G401 (cell line): ENCODE results near the gene IQCF6. TPM values are rescaled to one million over a fixed set of nuclear protein-coding genes. Genes with fewer than 3 reads are reported as not detected.
A peak's percentile ranks its signal among the peaks of the same experiment; 100 is the strongest.
"Not testable (repeated sequence)": the region's sequence is repeated elsewhere in the genome, so short reads cannot be mapped to it uniquely, and the experiment has no call there.

Source experiments
- DNase-seq: peaks from one replicate; pipeline ENCODE4 v3.0.0-alpha.2; 2015; ENCODE audit warnings: low spot score
- in situ Hi-C: cut with HindIII; loops from 2 replicates; pipeline ENCODE4 v1.10.0; 2016; ENCODE audit warnings: low sequenced_read_pairs, mixed read lengths
- total RNA-seq: library from RNA; depleted of rRNA; stranded (reverse); fragments of >200 nt; shearing (Covaris generic); gene quantifications from 2 replicates; pipeline ENCODE4 v1.2.3, GENCODE V29; 2014

Gene IQCF6
- total RNA-seq, 1 experiment from 2014 or later: not detected

GRCh38 chr3:51778554-51778953 lies 483 bp downstream of the IQCF6 start:
- in situ Hi-C loops: loop anchor here (5.0 kb wide), 1 partner anchor 41 kb away; no protein-coding TSS in a partner anchor
- no peak for DNase-seq

DNA sequence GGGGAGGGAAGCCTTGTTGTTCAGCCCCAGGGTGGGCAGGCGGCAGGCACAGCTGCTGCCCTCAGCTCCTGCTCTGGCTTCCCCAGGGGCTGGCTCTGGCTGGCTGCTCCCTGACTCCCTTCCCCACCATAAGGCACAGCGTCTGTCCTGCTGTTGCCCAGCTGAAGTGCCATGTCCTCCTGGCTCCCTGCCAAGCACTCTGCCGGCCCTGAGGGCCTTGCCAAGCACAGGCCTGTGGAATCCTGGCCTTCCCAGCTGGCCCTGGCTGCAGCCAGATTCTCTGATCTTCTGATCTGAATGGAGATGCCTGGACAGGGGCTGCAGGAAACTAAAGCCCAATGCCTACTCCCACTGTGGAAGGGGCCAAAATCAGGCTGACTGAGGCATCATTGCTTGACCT lies 1.1 kb downstream of the IQCF6 start:
- in situ Hi-C loops: loop anchor here (5.0 kb wide), 1 partner anchor 41 kb away; no protein-coding TSS in a partner anchor
- DNase-seq: peak; percentile 4

DNA sequence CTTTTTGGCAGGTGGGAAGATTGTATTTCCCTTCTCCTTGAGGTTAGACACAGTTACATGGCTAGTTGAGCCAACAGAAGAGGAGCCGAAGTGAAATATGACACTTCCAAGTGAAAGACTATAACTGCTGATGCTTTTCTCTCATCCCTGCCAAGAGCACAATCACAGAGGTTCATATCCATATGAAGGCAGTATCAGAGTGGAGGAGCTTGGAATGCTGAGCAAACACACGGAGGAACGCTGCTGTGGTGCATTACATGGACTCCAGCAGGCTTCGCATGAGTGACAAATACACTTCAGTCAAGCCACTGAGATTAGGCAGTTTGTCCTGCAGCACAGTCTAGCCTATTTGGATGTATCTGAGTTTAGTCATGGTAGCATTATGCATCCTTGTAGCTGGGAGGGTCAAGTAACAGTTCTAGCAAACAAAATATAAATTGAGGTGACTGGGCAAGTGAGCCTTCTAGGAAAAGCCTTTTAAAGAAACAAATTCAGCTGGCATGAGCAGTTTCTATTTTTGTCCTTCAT lies 5.4 kb downstream of the IQCF6 start:
- in situ Hi-C loops: no loop called here
- DNase-seq: no peak

DNA sequence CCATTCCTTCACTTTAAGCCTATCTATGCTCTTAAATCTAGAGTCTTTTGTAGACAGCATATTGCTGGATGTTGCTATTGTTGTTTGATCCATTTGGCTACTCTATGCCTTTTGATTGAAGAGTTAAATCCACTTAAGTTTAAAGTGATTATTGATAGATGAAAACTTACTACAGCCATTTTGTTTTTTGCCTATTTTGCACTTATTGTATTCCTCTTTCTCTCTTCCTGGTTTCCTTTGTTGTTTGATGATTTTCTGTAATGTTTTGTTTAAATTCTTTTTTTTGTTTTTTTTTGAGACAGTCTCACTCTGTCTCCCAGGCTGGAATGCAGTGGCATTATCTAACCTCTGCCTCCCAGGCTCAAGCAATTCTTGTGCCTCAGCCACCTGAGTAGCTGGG lies 19.8 kb downstream of the IQCF6 start:
- no peak for DNase-seq
- in situ Hi-C loops: no loop called here

DNA sequence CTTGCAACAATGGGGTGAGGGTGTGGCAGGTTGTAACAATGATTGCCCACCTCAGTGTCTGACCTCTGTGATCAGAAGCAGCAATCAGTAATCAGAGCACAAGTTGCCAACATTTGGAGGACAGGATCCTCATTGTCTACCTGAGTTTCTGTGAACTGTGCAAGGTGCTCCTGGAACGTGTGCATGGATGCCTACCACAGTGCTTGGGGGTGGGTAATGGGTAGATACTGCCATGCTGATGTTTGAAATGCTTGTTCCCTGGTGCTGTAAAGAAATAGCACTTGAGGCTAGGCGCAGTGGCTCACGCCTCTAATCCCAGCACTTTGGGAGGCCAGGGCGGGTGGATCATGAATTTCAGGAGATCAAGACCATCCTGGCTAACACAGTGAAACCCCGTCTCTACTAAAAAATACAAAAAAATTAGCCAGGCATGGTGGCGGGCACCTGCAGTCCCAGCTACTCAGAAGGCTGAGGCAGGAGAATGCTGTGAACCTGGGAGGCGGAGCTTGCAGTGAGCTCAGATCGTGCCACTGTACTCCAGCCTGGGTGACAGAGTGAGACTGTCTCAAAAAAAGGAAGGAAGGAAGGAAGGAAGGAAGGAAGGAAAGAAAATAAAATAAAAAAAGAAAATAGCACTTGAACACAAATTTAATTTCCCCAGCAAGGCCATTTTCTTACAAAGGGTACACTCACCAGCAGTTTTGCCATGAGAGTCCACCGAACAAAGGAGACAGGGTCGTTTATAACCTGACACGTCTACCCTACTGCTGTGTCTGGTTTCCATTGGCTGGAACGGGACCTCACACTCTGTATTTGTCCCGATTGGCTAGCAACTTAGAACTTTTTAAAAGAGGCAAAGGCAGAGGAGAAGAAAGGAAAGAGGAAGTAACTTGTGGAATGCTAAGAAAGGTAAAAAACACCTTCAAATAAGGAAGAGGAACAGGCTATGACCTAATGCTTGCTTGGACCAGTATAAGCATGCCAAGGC lies 25.0 kb downstream of the IQCF6 start:
- in situ Hi-C loops, DNase-seq: not testable (repeated sequence)

- in situ Hi-C loops: no loop called here
Measured at GRCh38 chr3:51751287-51751686, 27.8 kb downstream of the IQCF6 start.

DNA sequence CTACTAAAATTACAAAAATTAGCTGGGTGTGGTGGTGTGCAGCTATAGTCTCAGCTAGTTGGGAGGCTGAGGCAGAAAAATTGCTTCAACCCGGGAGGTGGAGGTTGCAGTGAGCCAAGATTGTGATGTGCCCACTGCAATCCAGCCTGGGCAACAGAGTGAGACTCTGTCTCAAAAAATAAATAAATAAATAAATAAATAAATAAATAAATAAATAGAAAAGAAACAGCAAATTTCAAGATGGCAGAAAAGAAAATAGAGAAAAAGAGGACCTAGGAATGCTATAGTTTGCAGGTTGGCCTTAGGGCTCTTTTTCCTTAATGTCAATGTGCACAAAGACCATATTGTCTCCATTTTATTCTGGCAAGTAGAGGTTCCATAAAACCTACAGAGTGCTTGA lies 28.2 kb downstream of the IQCF6 start:
- no peak for DNase-seq
- in situ Hi-C loops: no loop called here

More at GRCh38 chr3:51751287-51751686, 27.8 kb downstream of the IQCF6 start:
- DNase-seq: no peak

- DNase-seq: no peak
Measured at GRCh38 chr3:51748327-51748726, 30.7 kb downstream of the IQCF6 start.

GRCh38 chr3:51747840-51748239 lies 31.2 kb downstream of the IQCF6 start:
- DNase-seq: no peak
- in situ Hi-C loops: no loop called here

More at GRCh38 chr3:51748327-51748726, 30.7 kb downstream of the IQCF6 start:
- in situ Hi-C loops: no loop called here

GRCh38 chr3:51742978-51743377 lies 36.1 kb downstream of the IQCF6 start:
- in situ Hi-C loops, DNase-seq: not testable (repeated sequence)

DNA sequence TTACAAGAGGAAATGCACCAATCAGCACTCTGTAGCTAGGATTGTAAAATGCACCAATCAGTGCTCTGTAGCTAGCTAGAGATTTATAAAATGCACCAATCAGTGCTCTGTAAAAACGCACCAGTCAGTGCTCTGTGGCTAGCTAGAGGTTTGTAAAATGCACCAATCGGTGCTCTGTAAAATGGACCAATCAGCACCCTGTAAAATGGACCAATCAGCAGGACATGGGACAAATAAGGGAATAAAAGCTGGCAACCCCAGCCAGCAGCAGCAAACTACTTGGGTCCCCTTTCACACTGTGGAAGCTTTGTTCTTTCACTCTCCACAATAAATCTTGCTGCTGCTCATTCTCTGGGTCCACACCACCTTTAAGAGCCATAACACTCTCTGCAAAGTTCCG lies 36.7 kb downstream of the IQCF6 start:
- DNase-seq, in situ Hi-C loops: not testable (repeated sequence)

DNA sequence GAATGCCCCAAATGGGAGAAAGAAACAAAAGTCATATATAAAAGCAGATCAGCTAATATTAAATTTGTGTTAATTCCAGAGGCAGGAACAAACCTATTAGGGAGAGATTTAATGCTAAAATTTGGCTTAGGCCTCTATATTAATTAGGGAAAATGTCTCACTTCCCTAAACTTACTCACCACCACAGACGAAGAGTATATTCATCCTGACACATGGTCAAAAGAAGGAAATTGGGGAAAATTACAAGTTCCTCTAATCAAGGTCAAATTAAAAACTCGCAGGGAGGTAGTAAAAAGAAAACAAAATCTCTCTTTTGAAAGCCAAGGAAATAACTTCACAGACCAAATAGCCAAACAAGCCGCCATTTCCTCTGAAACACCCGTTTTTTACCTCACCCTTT lies 39.9 kb downstream of the IQCF6 start:
- DNase-seq: no peak
- in situ Hi-C loops: loop anchor here (5.0 kb wide), 1 partner anchor 38 kb away; the partner anchor contains the start of gene IQCF6

- in situ Hi-C loops: loop anchor here (5.0 kb wide), 1 partner anchor 41 kb away; the partner anchor contains the start of gene IQCF6
- DNase-seq: no peak
Measured at GRCh38 chr3:51735950-51736349, 43.1 kb downstream of the IQCF6 start.

GRCh38 chr3:51735039-51735438 lies 44.0 kb downstream of the IQCF6 start:
- in situ Hi-C loops: loop anchor here (5.0 kb wide), 1 partner anchor 42 kb away; the partner anchor contains the start of gene IQCF6
- DNase-seq: no peak

- in situ Hi-C loops: no loop called here
- no peak for DNase-seq
Measured at GRCh38 chr3:51734572-51734907, 44.5 kb downstream of the IQCF6 start.

DNA sequence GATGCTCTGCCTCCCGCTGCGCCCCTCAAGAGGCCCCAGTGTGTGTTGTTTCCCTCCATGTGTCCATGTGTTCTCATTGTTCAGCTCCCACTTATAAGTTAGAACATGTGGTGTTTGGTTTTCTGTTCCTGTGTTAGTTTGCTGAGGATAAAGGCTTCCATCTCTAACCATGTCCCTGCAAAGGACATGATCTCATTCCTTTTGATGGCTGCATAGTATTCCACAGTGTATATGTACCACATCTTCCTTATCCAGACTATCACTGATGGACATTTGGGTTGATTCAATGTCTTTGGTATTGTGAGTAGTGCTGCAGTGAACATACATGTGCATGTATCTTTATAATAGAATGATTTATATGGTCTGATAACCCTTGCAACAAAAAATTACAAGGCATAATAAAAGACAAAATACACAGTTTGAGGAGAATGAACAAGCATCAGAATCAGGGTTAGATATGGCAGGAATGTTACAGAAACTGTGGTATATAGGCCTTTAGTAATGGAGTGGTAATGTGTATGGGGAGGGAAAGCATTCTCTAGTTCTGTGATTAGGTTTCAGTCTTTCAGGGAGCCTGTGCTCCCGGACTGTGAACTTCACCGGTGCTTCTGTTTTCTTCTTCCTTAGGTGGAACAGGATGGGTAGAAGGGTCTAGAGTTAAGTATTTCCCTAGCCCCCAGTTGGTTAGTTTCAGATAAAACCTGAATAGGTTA lies 45.0 kb downstream of the IQCF6 start:
- in situ Hi-C loops: no loop called here
- no peak for DNase-seq

DNA sequence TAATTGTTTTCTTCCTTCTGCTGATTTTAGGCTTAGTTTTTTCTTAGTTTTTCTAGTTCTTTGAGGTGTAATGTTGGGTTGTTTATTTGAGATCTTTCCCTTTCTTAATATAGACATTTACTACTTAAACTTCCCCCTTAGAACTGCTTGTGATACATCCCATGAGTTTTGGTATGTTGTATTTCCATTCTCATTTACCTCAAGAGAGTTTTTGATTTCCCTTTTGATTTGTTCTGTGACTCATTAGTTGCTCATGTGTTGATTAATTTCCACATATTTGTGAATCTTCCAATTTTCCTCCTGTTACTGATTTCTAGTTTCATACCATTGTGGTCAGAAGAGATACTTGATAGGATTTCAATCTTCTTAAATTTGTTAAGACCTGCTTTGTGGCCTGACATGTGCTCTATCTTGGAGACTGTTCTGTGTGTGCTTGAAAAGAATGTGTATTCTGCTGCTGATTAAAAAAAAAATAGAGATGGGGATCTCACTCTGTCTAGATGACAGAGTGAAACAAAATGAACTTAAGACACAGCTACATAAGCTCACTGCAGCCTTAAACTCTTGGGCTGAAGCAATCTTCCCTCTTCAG lies 49.9 kb downstream of the IQCF6 start:
- in situ Hi-C loops: no loop called here
- DNase-seq: no peak
